Measurements from ENCODE around the gene TM9SF1. TPM values are rescaled to one million over a fixed set of nuclear protein-coding genes. Genes with fewer than 3 reads are reported as not detected.

The TM9SF1 gene
- total and polyA plus RNA-seq, 10 of the 15 experiments (the other 5 are each of a cell fraction or from before 2014, with no cell fraction given): 7.2 to 39.2 (median 17.6) TPM

DNA sequence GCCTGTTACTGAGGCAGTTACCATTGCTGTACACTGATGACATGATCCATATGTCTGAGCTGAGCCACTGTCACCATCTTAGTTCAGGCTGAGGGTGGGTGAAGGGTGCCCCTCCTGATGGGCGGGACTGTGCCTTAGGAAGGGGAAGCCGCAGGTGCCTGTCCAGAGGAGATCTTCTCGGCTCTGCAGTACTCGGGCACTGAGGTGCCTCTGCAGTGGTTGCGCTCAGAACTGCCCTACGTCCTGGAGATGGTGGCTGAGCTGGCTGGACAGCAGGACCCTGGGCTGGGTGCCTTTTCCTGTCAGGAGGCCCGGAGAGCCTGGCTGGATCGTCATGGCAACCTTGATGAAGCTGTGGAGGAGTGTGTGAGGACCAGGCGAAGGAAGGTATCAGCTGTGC is 44.2 kb downstream of the TM9SF1 start (continued):
- TF ChIP-seq, protein P1, sequence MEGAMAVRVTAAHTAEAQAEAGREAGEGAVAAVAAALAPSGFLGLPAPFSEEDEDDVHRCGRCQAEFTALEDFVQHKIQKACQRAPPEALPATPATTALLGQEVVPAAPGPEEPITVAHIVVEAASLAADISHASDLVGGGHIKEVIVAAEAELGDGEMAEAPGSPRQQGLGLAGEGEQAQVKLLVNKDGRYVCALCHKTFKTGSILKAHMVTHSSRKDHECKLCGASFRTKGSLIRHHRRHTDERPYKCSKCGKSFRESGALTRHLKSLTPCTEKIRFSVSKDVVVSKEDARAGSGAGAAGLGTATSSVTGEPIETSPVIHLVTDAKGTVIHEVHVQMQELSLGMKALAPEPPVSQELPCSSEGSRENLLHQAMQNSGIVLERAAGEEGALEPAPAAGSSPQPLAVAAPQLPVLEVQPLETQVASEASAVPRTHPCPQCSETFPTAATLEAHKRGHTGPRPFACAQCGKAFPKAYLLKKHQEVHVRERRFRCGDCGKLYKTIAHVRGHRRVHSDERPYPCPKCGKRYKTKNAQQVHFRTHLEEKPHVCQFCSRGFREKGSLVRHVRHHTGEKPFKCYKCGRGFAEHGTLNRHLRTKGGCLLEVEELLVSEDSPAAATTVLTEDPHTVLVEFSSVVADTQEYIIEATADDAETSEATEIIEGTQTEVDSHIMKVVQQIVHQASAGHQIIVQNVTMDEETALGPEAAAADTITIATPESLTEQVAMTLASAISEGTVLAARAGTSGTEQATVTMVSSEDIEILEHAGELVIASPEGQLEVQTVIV (IDR thresholded peaks at IDR 0.05; ENCODE audit: borderline replicate concordance, partially characterized antibody): no peak
- TF ChIP-seq CEBPZ (IDR thresholded peaks at IDR 0.05; ENCODE audit: low read depth, low read length): no peak

DNA sequence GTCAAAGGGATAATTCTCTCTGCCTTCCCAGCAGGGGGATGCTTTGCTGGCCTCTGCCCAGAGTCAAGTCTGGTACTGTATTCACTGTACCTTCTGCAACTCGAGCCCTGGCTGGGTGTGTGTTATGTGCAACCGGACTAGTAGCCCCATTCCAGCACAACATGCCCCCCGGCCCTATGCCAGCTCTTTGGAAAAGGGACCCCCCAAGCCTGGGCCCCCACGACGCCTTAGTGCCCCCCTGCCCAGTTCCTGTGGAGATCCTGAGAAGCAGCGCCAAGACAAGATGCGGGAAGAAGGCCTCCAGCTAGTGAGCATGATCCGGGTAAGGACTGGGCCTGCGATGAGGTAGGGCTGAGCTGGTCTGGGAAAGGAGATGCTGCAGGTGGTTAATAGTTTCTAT is 44.7 kb downstream of the TM9SF1 start:
- 83% methylated on average over 9 of the region's 9 CpGs for WGBS (ENCODE audit: insufficient coverage, insufficient replicate concordance, low lambda C conversion rate, missing lambda C conversion rate)
- Histone ChIP-seq H3K9me3 (replicated peaks; ENCODE audit: control insufficient read depth, insufficient read depth, low read length) (no peaks in the 10 kb centered on the region; the same call in 2 of the 3 replicates), H2AFZ (ENCODE audit: control insufficient read depth, low read depth, low read length) (no peak overlapping the region), H3K9ac (ENCODE audit: control insufficient read depth, insufficient read depth, low read length) (no peak overlapping the region), H3K36me3 (ENCODE audit: control insufficient read depth in 2 of 2, insufficient read depth in 2 of 2, low read length in 1 of 2) (peaks cover 24 to 28% of the 10 kb centered on the region in 2 experiments), H3K4me1 (ENCODE audit: control insufficient read depth, insufficient read depth, low read length) (no peaks in the 10 kb centered on the region), H3K4me2 (ENCODE audit: control insufficient read depth, insufficient read depth) (no peak overlapping the region), H3K27me3 (replicated peaks in 1 of 2; ENCODE audit: control insufficient read depth in 2 of 2, insufficient read depth in 2 of 2, low read length in 1 of 2) (no peaks in the 10 kb centered on the region), H3K4me3 (no peak overlapping the region), H3K79me2 (ENCODE audit: control insufficient read depth, insufficient read depth, low read length) (peaks cover 38% of the 10 kb centered on the region), H3K27ac (ENCODE audit: control insufficient read depth, insufficient read depth) (no peak overlapping the region), H4K20me1 (ENCODE audit: control insufficient read depth, insufficient read depth) (no peaks in the 10 kb centered on the region)
- in situ Hi-C loops (cut with MboI): no loop called here
- intact Hi-C loops (cut with micrococcal nuclease; ENCODE audit: unreplicated experiment): no loop called here
- ATAC-seq (no peak), DNase-seq (ENCODE audit: low read depth, low spot score) (no peak), FAIRE-seq (no peak)
- ChIA-PET CTCF (interaction anchor here (1.1 to 8.2 kb wide), 3 partner anchors 10 to 42 kb away, joined by 3 to 63 read pairs (median 6); partner anchors contain the start of gene IRF9), SMC1A (ENCODE audit: uncharacterized antibody, unreplicated experiment) (interaction anchor here (2.4 to 3.6 kb wide), 2 partner anchors 11 to 35 kb away, joined by 7 to 22 read pairs; partner anchors contain the start of genes DCAF11, IRF9 and NRL), RAD21 (ENCODE audit: unreplicated experiment) (interaction anchor here (1.4 kb wide), 1 partner anchor 11 kb away, joined by 3 read pairs; the partner anchor contains the start of gene IRF9), POLR2A (interaction anchor here (0.5 to 5.8 kb wide), 8 partner anchors 9 to 72 kb away, joined by 3 to 84 read pairs (median 3); partner anchors contain the start of genes DCAF11, EMC9, IRF9 and NRL)
- TF ChIP-seq ZZZ3 (IDR thresholded peaks at IDR 0.05; ENCODE audit: control insufficient read depth, insufficient read length, low read depth) (no peak), ATF3 (IDR thresholded peaks at IDR 0.05; ENCODE audit: borderline replicate concordance, extremely low read depth, low read depth, low read length) (no peak), YY1 (IDR thresholded peaks at IDR 0.05; ENCODE audit: low read depth, low read length) (no peak), SRF (IDR thresholded peaks at IDR 0.05; ENCODE audit: low read depth in 2 of 2, low read length in 2 of 2) (no peak), RB1 (IDR thresholded peaks at IDR 0.05; ENCODE audit: borderline replicate concordance) (no peak), LARP7 (IDR thresholded peaks at IDR 0.05) (no peak), SMAD1 (IDR thresholded peaks at IDR 0.05; ENCODE audit: low read depth, partially characterized antibody) (no peak), IRF3 (IDR thresholded peaks at IDR 0.05) (no peak)
- TF ChIP-seq, protein P2, sequence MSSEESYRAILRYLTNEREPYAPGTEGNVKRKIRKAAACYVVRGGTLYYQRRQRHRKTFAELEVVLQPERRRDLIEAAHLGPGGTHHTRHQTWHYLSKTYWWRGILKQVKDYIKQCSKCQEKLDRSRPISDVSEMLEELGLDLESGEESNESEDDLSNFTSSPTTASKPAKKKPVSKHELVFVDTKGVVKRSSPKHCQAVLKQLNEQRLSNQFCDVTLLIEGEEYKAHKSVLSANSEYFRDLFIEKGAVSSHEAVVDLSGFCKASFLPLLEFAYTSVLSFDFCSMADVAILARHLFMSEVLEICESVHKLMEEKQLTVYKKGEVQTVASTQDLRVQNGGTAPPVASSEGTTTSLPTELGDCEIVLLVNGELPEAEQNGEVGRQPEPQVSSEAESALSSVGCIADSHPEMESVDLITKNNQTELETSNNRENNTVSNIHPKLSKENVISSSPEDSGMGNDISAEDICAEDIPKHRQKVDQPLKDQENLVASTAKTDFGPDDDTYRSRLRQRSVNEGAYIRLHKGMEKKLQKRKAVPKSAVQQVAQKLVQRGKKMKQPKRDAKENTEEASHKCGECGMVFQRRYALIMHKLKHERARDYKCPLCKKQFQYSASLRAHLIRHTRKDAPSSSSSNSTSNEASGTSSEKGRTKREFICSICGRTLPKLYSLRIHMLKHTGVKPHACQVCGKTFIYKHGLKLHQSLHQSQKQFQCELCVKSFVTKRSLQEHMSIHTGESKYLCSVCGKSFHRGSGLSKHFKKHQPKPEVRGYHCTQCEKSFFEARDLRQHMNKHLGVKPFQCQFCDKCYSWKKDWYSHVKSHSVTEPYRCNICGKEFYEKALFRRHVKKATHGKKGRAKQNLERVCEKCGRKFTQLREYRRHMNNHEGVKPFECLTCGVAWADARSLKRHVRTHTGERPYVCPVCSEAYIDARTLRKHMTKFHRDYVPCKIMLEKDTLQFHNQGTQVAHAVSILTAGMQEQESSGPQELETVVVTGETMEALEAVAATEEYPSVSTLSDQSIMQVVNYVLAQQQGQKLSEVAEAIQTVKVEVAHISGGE (CRISPR knock-in tag; IDR thresholded peaks at IDR 0.05): no peak
- no TSS peak for BruUV-seq (replicated peaks)

Measured in GM12878 (cell line).